ENCODE results near the gene MAD1L1. TPM values are rescaled to one million over a fixed set of nuclear protein-coding genes. Genes with fewer than 3 reads are reported as not detected.

MAD1L1 gene
- total and polyA plus RNA-seq, 2 of the 13 experiments (the other 11 are each of a cell fraction or from before 2014, with no cell fraction given): 17.4 to 64.7 TPM

GRCh38 chr7:2201686-2202360 lies 30.9 kb downstream of the MAD1L1 start:
- TF ChIP-seq XRCC5 (optimal IDR thresholded peaks at IDR 0.05; ENCODE audit: low read length): no peak
- TF ChIP-seq ZNF879 (CRISPR knock-in tag; IDR thresholded peaks at IDR 0.05): no peak
- no peak for TF ChIP-seq ZNF354B (CRISPR knock-in tag; IDR thresholded peaks at IDR 0.05)
- TF ChIP-seq MZF1 (CRISPR knock-in tag; IDR thresholded peaks at IDR 0.05; ENCODE audit: borderline replicate concordance): no peak
- TF ChIP-seq TMF1 (CRISPR knock-in tag; IDR thresholded peaks at IDR 0.05; ENCODE audit: low read depth): no peak
- Histone ChIP-seq H3K4me1 (ENCODE audit: insufficient read depth, low read length) (no peaks in the 10 kb centered on the region), H3K4me3 (replicated peaks in 1 of 3; ENCODE audit: insufficient read depth in 1 of 3, low read depth in 2 of 3, low read length in 3 of 3) (no peak overlapping the region), H4K20me1 (ENCODE audit: insufficient read depth, low read length) (no peaks in the 10 kb centered on the region), H2AFZ (ENCODE audit: low read length) (no peak overlapping the region), H3K36me3 (replicated peaks in 1 of 2; ENCODE audit: control insufficient read depth in 1 of 2, insufficient read depth in 2 of 2, low read length in 2 of 2) (peaks cover 32 to 59% of the 10 kb centered on the region in 2 experiments; a peak in 4 of 5 replicates), H3K79me2 (ENCODE audit: insufficient read depth, low read length) (peaks cover 3% of the 10 kb centered on the region), H3K9me3 (ENCODE audit: low read length) (no peaks in the 10 kb centered on the region), H3K9ac (ENCODE audit: insufficient read depth, low read depth, low read length) (no peak overlapping the region), H3K27me3 (ENCODE audit: control insufficient read depth in 1 of 2, insufficient read depth in 2 of 2, low read length in 2 of 2) (no peaks in the 10 kb centered on the region), H3K27ac (ENCODE audit: extremely low read length, insufficient read depth, low read length) (no peak overlapping the region), H3K4me2 (ENCODE audit: low read depth, low read length) (no peak overlapping the region)
- DNase-seq (ENCODE audit: low spot score) (no peak), ATAC-seq (no peak), FAIRE-seq (no peak)
- ChIA-PET CTCF (ENCODE audit: low intra/inter-chr PET ratio, low total read pairs) (no interaction called here), POLR2A (no interaction called here)
- 97% methylated on average over 21 of the region's 31 CpGs for WGBS (ENCODE audit: low lambda C conversion rate)
- in situ Hi-C loops (cut with HindIII; ENCODE audit: extremely low pct_ligation_motif_present, low pct_unique_long_range_greater_than_20kb) (loop anchor here (25.0 kb wide), 1 partner anchor 615 kb away; no protein-coding TSS in a partner anchor), intact Hi-C loops (cut with micrococcal nuclease; ENCODE audit: unreplicated experiment) (no loop called here)
- BruUV-seq (replicated peaks): no TSS peak

- H3K27me3 ChIP-seq (ENCODE audit: control insufficient read depth in 1 of 2, insufficient read depth in 2 of 2, low read length in 2 of 2): no peaks in the 10 kb centered on the region
- ChIA-PET CTCF (ENCODE audit: low intra/inter-chr PET ratio, low total read pairs) (no interaction called here), POLR2A (no interaction called here)
- ATAC-seq (no peak), FAIRE-seq (no peak), DNase-seq (ENCODE audit: low spot score) (no peak)
- H3K79me2 ChIP-seq (ENCODE audit: insufficient read depth, low read length): peaks cover 3% of the 10 kb centered on the region
- H3K4me3 ChIP-seq (replicated peaks in 1 of 3; ENCODE audit: insufficient read depth in 1 of 3, low read depth in 2 of 3, low read length in 3 of 3): no peak overlapping the region
- WGBS (ENCODE audit: low lambda C conversion rate): 100% methylated on average over 2 of the region's 10 CpGs
- BruUV-seq (replicated peaks): no TSS peak
- H4K20me1 ChIP-seq (ENCODE audit: insufficient read depth, low read length): no peaks in the 10 kb centered on the region
- H2AFZ ChIP-seq (ENCODE audit: low read length): no peak overlapping the region
- intact Hi-C loops (cut with micrococcal nuclease; ENCODE audit: unreplicated experiment): no loop called here
- in situ Hi-C loops (cut with HindIII; ENCODE audit: extremely low pct_ligation_motif_present, low pct_unique_long_range_greater_than_20kb): loop anchor here (25.0 kb wide), 1 partner anchor 614 kb away; no protein-coding TSS in a partner anchor
- no peaks in the 10 kb centered on the region for H3K9me3 ChIP-seq (ENCODE audit: low read length)
- H3K27ac ChIP-seq (ENCODE audit: extremely low read length, insufficient read depth, low read length): no peak overlapping the region
- peaks cover 32 to 63% of the 10 kb centered on the region in 2 experiments; a peak in 4 of 5 replicates for H3K36me3 ChIP-seq (replicated peaks in 1 of 2; ENCODE audit: control insufficient read depth in 1 of 2, insufficient read depth in 2 of 2, low read length in 2 of 2)
- no peak overlapping the region for H3K4me2 ChIP-seq (ENCODE audit: low read depth, low read length)
- no peak overlapping the region for H3K9ac ChIP-seq (ENCODE audit: insufficient read depth, low read depth, low read length)
- no peaks in the 10 kb centered on the region for H3K4me1 ChIP-seq (ENCODE audit: insufficient read depth, low read length)
- no peak for TF ChIP-seq ZNF274 (CRISPR knock-in tag; IDR thresholded peaks at IDR 0.05)
- no peak for TF ChIP-seq ELF3 (CRISPR knock-in tag; IDR thresholded peaks at IDR 0.05)
- no peak for TF ChIP-seq AKAP8 (CRISPR knock-in tag; IDR thresholded peaks at IDR 0.05)
- no peak for TF ChIP-seq POLR2AphosphoS5 (IDR thresholded peaks at IDR 0.05; ENCODE audit: low read depth, low read length)
- no peak for TF ChIP-seq LCORL (IDR thresholded peaks at IDR 0.05)
- no peak for TF ChIP-seq LCORL (CRISPR knock-in tag; IDR thresholded peaks at IDR 0.05)
- no peak for TF ChIP-seq SNRNP70 (IDR thresholded peaks at IDR 0.05; ENCODE audit: low read depth, low read length)
- TF ChIP-seq NFE2L2 (IDR thresholded peaks at IDR 0.05; ENCODE audit: low read length): no peak
- TF ChIP-seq ZNF251 (CRISPR knock-in tag; IDR thresholded peaks at IDR 0.05): no peak
- no peak for TF ChIP-seq PATZ1 (CRISPR knock-in tag; IDR thresholded peaks at IDR 0.05)
- TF ChIP-seq TCF7 (IDR thresholded peaks at IDR 0.05; ENCODE audit: low read depth): no peak
- TF ChIP-seq GATAD2A (CRISPR knock-in tag; IDR thresholded peaks at IDR 0.05): no peak
- TF ChIP-seq ZNF607 (CRISPR knock-in tag; IDR thresholded peaks at IDR 0.05; ENCODE audit: borderline replicate concordance): no peak
Observed at GRCh38 chr7:2201128-2201527, 31.6 kb downstream of the MAD1L1 start.

Data from HepG2 (cell line).